PC-3 (cell line): ENCODE results near the gene DGKB. TPM values are rescaled to one million over a fixed set of nuclear protein-coding genes. Genes with fewer than 3 reads are reported as not detected.

ENCODE experiments used
- ATAC-seq: fragments of 200-7000 bp; cut with Tn5 transposase; 2 replicates; pipeline ENCODE4 v1.9.1; 2020; ENCODE audit warnings: mild to moderate bottlenecking, moderate library complexity
- BruUV-seq: library from RNA; stranded (reverse); fragments of 400-500 nt; replicated peaks from 2 replicates; lab custom pipeline; 2021; lab: Mats Ljungman, UMichigan
- CTCF ChIA-PET: fragments of 300-600 bp; sonication (Branson Sonifier 250); formaldehyde crosslinking; loops from one replicate; lab custom pipeline; 2022; ENCODE audit warnings: antibody characterized with exemption; lab: Charles Lee
- POLR2A ChIA-PET: fragments of 300-600 bp; sonication (Branson Sonifier 250); formaldehyde crosslinking; loops from one replicate; lab custom pipeline; 2022; ENCODE audit warnings: antibody characterized with exemption; ENCODE audit not compliant: unreplicated experiment; lab: Charles Lee
- DNase-seq: peaks from one replicate; pipeline ENCODE4 v3.0.0-alpha.2; 2015
- H2AFZ ChIP-seq: fragments of 300-600 bp; sonication (generic); 2 replicates; pipeline ENCODE4 v1.6.0; 2016; ENCODE audit warnings: antibody characterized with exemption, low read length
- H3F3A ChIP-seq: fragments of 300-600 bp; sonication (generic); one replicate; pipeline ENCODE4 v1.6.0; 2017; ENCODE audit warnings: antibody characterized with exemption, low read length, control low read depth, mild to moderate bottlenecking; ENCODE audit not compliant: unreplicated experiment
- H3K27ac ChIP-seq: fragments of 300-600 bp; sonication (generic); 2 replicates; pipeline ENCODE4 v1.5.1; 2016; ENCODE audit warnings: mild to moderate bottlenecking, low read length
- H3K27me3 ChIP-seq: fragments of 300-600 bp; sonication (generic); 2 replicates; pipeline ENCODE4 v1.6.1; 2016; ENCODE audit warnings: low read length, mixed read lengths
- H3K36me3 ChIP-seq: fragments of 300-600 bp; sonication (generic); 2 replicates; pipeline ENCODE4 v1.6.1; 2016; ENCODE audit warnings: low read depth, mixed run types, low read length, mixed read lengths
- H3K4me1 ChIP-seq: fragments of 300-600 bp; sonication (generic); 2 replicates; pipeline ENCODE4 v1.5.1; 2016; ENCODE audit warnings: low read length; ENCODE audit not compliant: insufficient read depth
- H3K4me2 ChIP-seq: fragments of 300-600 bp; sonication (generic); 2 replicates; pipeline ENCODE4 v1.6.0; 2016; ENCODE audit warnings: low read length
- H3K4me3 ChIP-seq: fragments of 300-600 bp; sonication (generic); 2 replicates; pipeline ENCODE4 v1.5.1; 2016; ENCODE audit warnings: mild to moderate bottlenecking, low read length, mixed read lengths
- H3K79me2 ChIP-seq: fragments of 300-600 bp; sonication (generic); 2 replicates; pipeline ENCODE4 v1.6.1; 2017; ENCODE audit warnings: low read length, mixed read lengths
- H3K9ac ChIP-seq: fragments of 300-600 bp; sonication (generic); 2 replicates; pipeline ENCODE4 v1.6.0; 2016; ENCODE audit warnings: mild to moderate bottlenecking, low read length
- H3K9me2 ChIP-seq: fragments of 300-600 bp; sonication (generic); replicated peaks from 2 replicates; pipeline ENCODE4 v1.6.1; 2016; ENCODE audit warnings: mixed run types, low read length, mixed read lengths
- H3K9me3 ChIP-seq: fragments of 300-600 bp; sonication (generic); 2 replicates; pipeline ENCODE4 v1.6.1; 2016; ENCODE audit warnings: low read length, mixed read lengths
- H4K20me1 ChIP-seq: fragments of 300-600 bp; sonication (generic); 2 replicates; pipeline ENCODE4 v1.6.1; 2016; ENCODE audit warnings: low read length, mixed read lengths
- EZH2 ChIP-seq: fragments of 300-600 bp; sonication (generic); IDR thresholded peaks from one replicate; pipeline ENCODE4 v1.6.1; 2017; ENCODE audit warnings: antibody characterized with exemption, mild to moderate bottlenecking, low read length; ENCODE audit not compliant: unreplicated experiment
- EZH2phosphoT487 ChIP-seq: fragments of 300-600 bp; sonication (generic); IDR thresholded peaks from 2 replicates; pipeline ENCODE4 v1.6.1; 2018; ENCODE audit warnings: mild to moderate bottlenecking, antibody characterized with exemption, low read length, borderline replicate concordance
- intact Hi-C: fragments of 100-400 bp; cut with micrococcal nuclease; formaldehyde crosslinking; loops from 2 replicates; pipeline ENCODE4 v1.9.0; 2023
- total RNA-seq: library from RNA; depleted of rRNA; stranded (reverse); fragments of >200 nt; gene quantifications from 2 replicates; pipeline ENCODE4 v1.2.3, GENCODE V29; 2014
- TF ChIP-seq, protein P1 (sequence below): fragments of 300-600 bp; sonication (generic); conservative IDR thresholded peaks from 2 replicates; pipeline ENCODE4 v1.5.1; 2017; ENCODE audit warnings: antibody characterized with exemption, low read depth, mild to moderate bottlenecking, low read length

The DGKB gene
- total RNA-seq, 1 experiment from 2014 or later, result 0.15 TPM

DNA sequence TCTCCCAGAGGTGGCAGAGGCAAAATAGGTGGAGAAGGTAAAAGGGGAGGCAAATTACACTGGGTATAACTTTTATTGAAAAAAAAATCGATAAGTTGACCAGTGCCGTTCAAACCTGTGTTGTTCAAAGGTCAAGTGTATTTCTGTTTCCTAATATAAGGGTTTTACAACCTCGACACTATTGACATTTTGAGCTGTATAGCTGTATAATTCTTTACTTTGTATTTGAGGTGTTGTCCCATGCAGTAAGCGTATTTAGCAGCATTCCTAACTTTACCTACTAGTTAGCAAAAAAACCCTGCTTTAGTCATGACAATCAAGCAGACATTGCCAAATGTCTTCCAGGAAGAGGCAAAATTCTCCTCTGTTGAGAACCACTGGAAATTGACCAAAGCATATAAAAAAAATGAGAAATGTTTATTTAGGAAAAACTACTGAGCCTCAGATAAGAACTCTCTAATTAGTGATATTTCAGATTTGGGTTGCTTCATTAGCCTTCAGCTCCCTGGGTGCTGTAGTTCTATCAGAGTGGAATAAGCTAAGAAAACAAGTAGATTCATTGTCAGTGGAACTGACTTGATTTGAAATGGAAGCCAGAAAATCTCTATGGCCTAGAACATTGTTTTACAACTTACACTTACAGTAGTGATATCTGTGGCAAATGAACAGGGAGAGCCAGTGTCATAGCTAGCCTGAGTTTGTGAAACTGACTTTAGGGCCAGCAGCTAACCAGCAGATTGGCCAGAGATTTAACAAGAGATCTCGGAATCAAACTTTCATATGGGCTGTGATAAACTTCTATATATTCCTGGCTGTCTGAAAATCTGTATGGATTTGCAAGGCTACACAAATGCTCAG is 331.6 kb downstream of the DGKB start:
- no peak overlapping the region for H2AFZ ChIP-seq
- ATAC-seq, result no peak
- H3K9me2 ChIP-seq, result no peaks in the 10 kb centered on the region
- no peaks in the 10 kb centered on the region for H3K9me3 ChIP-seq
- intact Hi-C loops, result no loop called here
- no peaks in the 10 kb centered on the region for H3K79me2 ChIP-seq
- no peak for TF ChIP-seq EZH2phosphoT487
- TF ChIP-seq, protein P1, sequence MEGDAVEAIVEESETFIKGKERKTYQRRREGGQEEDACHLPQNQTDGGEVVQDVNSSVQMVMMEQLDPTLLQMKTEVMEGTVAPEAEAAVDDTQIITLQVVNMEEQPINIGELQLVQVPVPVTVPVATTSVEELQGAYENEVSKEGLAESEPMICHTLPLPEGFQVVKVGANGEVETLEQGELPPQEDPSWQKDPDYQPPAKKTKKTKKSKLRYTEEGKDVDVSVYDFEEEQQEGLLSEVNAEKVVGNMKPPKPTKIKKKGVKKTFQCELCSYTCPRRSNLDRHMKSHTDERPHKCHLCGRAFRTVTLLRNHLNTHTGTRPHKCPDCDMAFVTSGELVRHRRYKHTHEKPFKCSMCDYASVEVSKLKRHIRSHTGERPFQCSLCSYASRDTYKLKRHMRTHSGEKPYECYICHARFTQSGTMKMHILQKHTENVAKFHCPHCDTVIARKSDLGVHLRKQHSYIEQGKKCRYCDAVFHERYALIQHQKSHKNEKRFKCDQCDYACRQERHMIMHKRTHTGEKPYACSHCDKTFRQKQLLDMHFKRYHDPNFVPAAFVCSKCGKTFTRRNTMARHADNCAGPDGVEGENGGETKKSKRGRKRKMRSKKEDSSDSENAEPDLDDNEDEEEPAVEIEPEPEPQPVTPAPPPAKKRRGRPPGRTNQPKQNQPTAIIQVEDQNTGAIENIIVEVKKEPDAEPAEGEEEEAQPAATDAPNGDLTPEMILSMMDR, result no peak
- no peak for TF ChIP-seq EZH2
- no peaks in the 10 kb centered on the region for H3K4me1 ChIP-seq
- no peak overlapping the region for H3K4me3 ChIP-seq
- DNase-seq, result no peak
- H4K20me1 ChIP-seq, result no peaks in the 10 kb centered on the region
- POLR2A ChIA-PET, result no interaction called here
- H3K36me3 ChIP-seq, result no peaks in the 10 kb centered on the region
- no peak overlapping the region for H3K4me2 ChIP-seq
- H3K9ac ChIP-seq, result no peak overlapping the region
- H3K27me3 ChIP-seq, result no peaks in the 10 kb centered on the region
- no TSS peak for BruUV-seq
- H3K27ac ChIP-seq, result no peak overlapping the region
- CTCF ChIA-PET, result no interaction called here
- no peaks in the 10 kb centered on the region for H3F3A ChIP-seq

DNA sequence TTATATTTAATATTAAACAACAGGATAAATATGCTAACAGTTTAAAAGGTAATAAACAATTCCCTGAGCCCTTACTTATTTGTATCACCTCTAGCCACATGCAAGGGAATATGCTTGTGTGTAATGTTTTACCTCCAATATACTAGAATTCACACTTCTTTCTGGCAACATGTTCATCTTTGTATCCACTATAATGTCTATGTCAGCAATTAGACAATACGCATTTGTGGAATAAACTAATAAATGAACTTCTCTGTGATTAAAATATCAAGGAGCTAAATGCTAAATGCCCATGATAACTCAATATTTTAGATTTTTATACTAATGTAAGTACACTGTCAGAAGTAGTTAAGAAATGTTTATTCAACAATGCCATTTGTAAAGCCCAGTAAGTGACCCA is 350.5 kb downstream of the DGKB start:
- no peak for ATAC-seq
- POLR2A ChIA-PET, result no interaction called here

More for the DNA sequence above, 350.5 kb downstream of the DGKB start:
- Histone ChIP-seq H2AFZ (no peak overlapping the region), H3K4me1 (no peaks in the 10 kb centered on the region), H3K27me3 (no peaks in the 10 kb centered on the region), H3K9me3 (no peaks in the 10 kb centered on the region), H3K4me3 (no peak overlapping the region), H3K4me2 (no peak overlapping the region), H3F3A (no peaks in the 10 kb centered on the region), H3K9ac (no peak overlapping the region), H3K79me2 (no peaks in the 10 kb centered on the region), H3K27ac (no peak overlapping the region), H4K20me1 (no peaks in the 10 kb centered on the region), H3K9me2 (no peaks in the 10 kb centered on the region), H3K36me3 (no peaks in the 10 kb centered on the region)
- CTCF ChIA-PET, result no interaction called here
- TF ChIP-seq, protein P1, result no peak
- TF ChIP-seq EZH2 (no peak), EZH2phosphoT487 (no peak)
- no peak for DNase-seq
- BruUV-seq, result no TSS peak
- intact Hi-C loops, result no loop called here
